K562 (cell line): ENCODE measurements around the gene GPR176. TPM values are rescaled to one million over a fixed set of nuclear protein-coding genes. Genes with fewer than 3 reads are reported as not detected.

Experiments
- ATAC-seq: fragments of 200-7000 bp; cut with Tn5 transposase; 3 replicates; pipeline ENCODE4 v1.9.1; 2020; ENCODE audit warnings: moderate library complexity
- BruUV-seq: library from RNA; stranded (reverse); fragments of 400-500 nt; replicated peaks from 2 replicates; lab custom pipeline; 2021; lab: Mats Ljungman, UMichigan
- CTCF ChIA-PET: fragments of 300-600 bp; formaldehyde crosslinking; extraction: SDS; loops from one replicate; lab custom pipeline; 2021; ENCODE audit warnings: low intra/inter-chr PET ratio; lab: Yijun Ruan, JAX
- POLR2A ChIA-PET: fragments of 300-600, 350-650 bp; sonication (Branson Sonifier 250); formaldehyde crosslinking; extraction: SDS; loops from one replicate; lab custom pipeline; 2021; ENCODE audit warnings: antibody characterized with exemption, inconsistent platforms; lab: Yijun Ruan, JAX
- DNase-seq, 4 experiments: peaks; one replicate each; pipeline versions ENCODE4 v3.0.0 to v3.0.0-alpha.2; 2011 to 2018; ENCODE audit warnings: low spot score in 3 of 4, mixed read lengths in 3 of 4; ENCODE audit errors: extremely low read depth in 1 of 4
- FAIRE-seq: peaks from 2 replicates; lab custom pipeline; 2011; peaks lifted over from hg19 to GRCh38; lab: Jason Lieb, UNC
- H2AFZ ChIP-seq: 2 replicates; pipeline ENCODE4 v1.6.0; 2011; ENCODE audit warnings: low read depth, low read length, control low read depth, inconsistent platforms
- H3K27ac ChIP-seq: fragments of 200-600 bp; 3 replicates; pipeline ENCODE4 v1.8.0; 2011; ENCODE audit warnings: low read depth, mild to moderate bottlenecking, control low read depth, inconsistent platforms, low read length, moderate library complexity, mixed read lengths; ENCODE audit errors: extremely low read depth
- H3K27me3 ChIP-seq, 2 experiments: fragments of 300-600 bp in 1 of 2; 2 replicates in 1 of 2; 3 replicates in 1 of 2; pipeline versions ENCODE4 v1.6.0 to v1.8.0; 2011; ENCODE audit warnings: inconsistent platforms in 2 of 2, low read length in 2 of 2, mild to moderate bottlenecking in 1 of 2, mixed read lengths in 1 of 2, moderate library complexity in 1 of 2; ENCODE audit not compliant: control insufficient read depth in 2 of 2, insufficient read depth in 2 of 2
- H3K36me3 ChIP-seq: fragments of 300-600 bp; 3 replicates; pipeline ENCODE4 v1.8.0; 2011; ENCODE audit warnings: mild to moderate bottlenecking, low read length, inconsistent platforms; ENCODE audit not compliant: control insufficient read depth, insufficient read depth
- H3K4me1 ChIP-seq, 2 experiments: fragments of 200-600 bp in 1 of 2; replicated peaks in 1 of 2; 2 replicates in 1 of 2; 3 replicates in 1 of 2; pipeline versions ENCODE4 v1.5.1 to v1.8.0; 2011; ENCODE audit warnings: inconsistent platforms in 2 of 2, low read length in 2 of 2, mild to moderate bottlenecking in 1 of 2, mixed read lengths in 1 of 2, moderate library complexity in 1 of 2; ENCODE audit not compliant: control insufficient read depth in 2 of 2, insufficient read depth in 2 of 2
- H3K4me2 ChIP-seq: 2 replicates; pipeline ENCODE4 v1.6.1; 2011; ENCODE audit warnings: low read length, control low read depth, inconsistent platforms, mixed read lengths; ENCODE audit not compliant: insufficient read depth
- H3K4me3 ChIP-seq: fragments of 200-600 bp; sonication (generic), shearing (Covaris generic); 2 replicates; pipeline ENCODE4 v1.5.1; 2016; ENCODE audit warnings: control low read depth, inconsistent platforms
- H3K79me2 ChIP-seq: fragments of 200-600 bp; 3 replicates; pipeline ENCODE4 v1.8.0; 2011; ENCODE audit warnings: low read length, inconsistent platforms; ENCODE audit not compliant: control insufficient read depth, insufficient read depth
- H3K9ac ChIP-seq, 2 experiments: 2 replicates each; pipeline versions ENCODE4 v1.6.0 to v1.6.1; 2011; ENCODE audit warnings: low read depth in 2 of 2, low read length in 2 of 2, control low read depth in 1 of 2, inconsistent platforms in 1 of 2, mild to moderate bottlenecking in 1 of 2, mixed read lengths in 1 of 2; ENCODE audit not compliant: insufficient read depth in 1 of 2
- H3K9me1 ChIP-seq: one replicate; pipeline ENCODE4 v1.6.0; 2011; ENCODE audit warnings: inconsistent platforms, mild to moderate bottlenecking, low read length, moderate library complexity; ENCODE audit not compliant: control insufficient read depth, insufficient read depth
- H3K9me3 ChIP-seq: replicated peaks from 2 replicates; pipeline ENCODE4 v1.5.1; 2011; ENCODE audit warnings: low read depth, low read length, inconsistent platforms; ENCODE audit not compliant: control insufficient read depth, insufficient read depth
- H4K20me1 ChIP-seq: replicated peaks from 2 replicates; pipeline ENCODE4 v1.6.1; 2011; ENCODE audit warnings: low read length, inconsistent platforms, mixed read lengths; ENCODE audit not compliant: control insufficient read depth, insufficient read depth
- ATF1 ChIP-seq, 2 experiments: fragments of 450-650 bp in 1 of 2; IDR thresholded peaks; 2 replicates each; pipeline ENCODE4 v1.6.1; 2016; ENCODE audit warnings: missing compliant biosample characterization in 1 of 2, missing genetic modification characterization in 1 of 2
- ETS1 ChIP-seq: conservative IDR thresholded peaks from 2 replicates; pipeline ENCODE4 v1.6.1; 2011; ENCODE audit warnings: low read depth, mild to moderate bottlenecking, low read length; ENCODE audit not compliant: control insufficient read depth
- RFX1 ChIP-seq: fragments of 450-650 bp; IDR thresholded peaks from 2 replicates; pipeline ENCODE4 v1.6.1; 2016; ENCODE audit warnings: mild to moderate bottlenecking, moderate library complexity
- ZNF354B ChIP-seq: fragments of 250-450 bp; sonication (Bioruptor Pico); IDR thresholded peaks from 2 replicates; pipeline ENCODE4 v1.4.0; 2020
- WGBS: fragments of 100-300 bp; shearing (Covaris generic); methylation state at CpG from one replicate; pipeline ENCODE4 v1.1.6; 2016; ENCODE audit warnings: low coverage, mixed read lengths; ENCODE audit not compliant: insufficient coverage; ENCODE audit errors: missing lambda C conversion rate; 5-methylcytosine and 5-hydroxymethylcytosine counted together
- in situ Hi-C: fragments of 300-500 bp; cut with MboI; formaldehyde crosslinking; loops from 4 replicates; pipeline ENCODE4 v1.15.0; 2018; ENCODE audit warnings: inconsistent platforms, mixed read lengths
- intact Hi-C: fragments of 100-400 bp; cut with micrococcal nuclease; formaldehyde crosslinking; loops from 2 replicates; pipeline ENCODE4 v1.14.2; 2022
- polyA plus RNA-seq, 8 experiments: library from polyadenylated mRNA; depleted of rRNA in 4 of 8; stranded (reverse) in 5 of 8; unstranded in 3 of 8; fragments of >200 nt; fragmentation: Nextera tagmentation in 2 of 8; fragmentation: Illumina TruSeq in 1 of 8; extraction: Ambion mirVana in 2 of 8; extraction: Trizol in 1 of 8; gene quantifications; 2 replicates each; pipeline versions ENCODE4 v1.2.1 to v1.2.3, GENCODE V29; 2011 to 2014; ENCODE audit warnings: inconsistent platforms in 1 of 8, missing spikeins in 1 of 8
- total RNA-seq, 7 experiments: library from RNA; depleted of rRNA in 6 of 7; stranded (reverse); fragments of >200 nt in 6 of 7; fragmentation: Illumina TruSeq in 2 of 7; extraction: Trizol in 2 of 7; gene quantifications; 2 replicates each; pipeline versions ENCODE4 v1.2.1 to v1.2.3, GENCODE V29; 2011 to 2021; ENCODE audit warnings: low replicate concordance in 1 of 7

The GPR176 gene
- total and polyA plus RNA-seq, 9 of the 15 experiments (the other 6 are each of a cell fraction or from before 2014, with no cell fraction given) = 0.03 to 1.2 (median 0.76) TPM

GRCh38 chr15:39851500-39852092 lies 68.5 kb downstream of the GPR176 start:
- Histone ChIP-seq H2AFZ (no peak overlapping the region), H3K4me3 (no peak overlapping the region), H3K79me2 (no peaks in the 10 kb centered on the region), H3K9ac (no peak overlapping the region), H3K4me2 (no peak overlapping the region), H3K9me3 (no peaks in the 10 kb centered on the region), H3K27me3 (peaks cover 5 to 7% of the 10 kb centered on the region in 2 experiments; a peak in 3 of 5 replicates), H3K36me3 (no peaks in the 10 kb centered on the region), H3K9me1 (no peaks in the 10 kb centered on the region), H3K4me1 (no peaks in the 10 kb centered on the region), H4K20me1 (no peaks in the 10 kb centered on the region), H3K27ac (no peak overlapping the region)
- ATAC-seq (no peak), FAIRE-seq (no peak), DNase-seq (no peak)
- 1% methylated on average over 7 of the region's 7 CpGs for WGBS
- in situ Hi-C loops (no loop called here), intact Hi-C loops (no loop called here)
- CTCF ChIA-PET = no interaction called here
- BruUV-seq = no TSS peak
- POLR2A ChIA-PET = interaction anchor here (1.1 kb wide), 1 partner anchor 19 kb away, joined by 3 read pairs; no protein-coding TSS in a partner anchor
- TF ChIP-seq RFX1 = peak; percentile 77
- no peak for TF ChIP-seq ATF1 (CRISPR knock-in tag; IDR thresholded peaks at IDR 0.05)
- TF ChIP-seq ATF1 (tag; IDR thresholded peaks at IDR 0.05) = no peak
- no peak for TF ChIP-seq ETS1
- TF ChIP-seq ZNF354B (CRISPR knock-in tag) = no peak
